Right hindlimb (tissue), 1 donor: ENCODE measurements around the gene PHF3.

Experiments
- DNase-seq: peaks from one replicate; pipeline ENCODE4 v3.0.0-alpha.2; 2018

The PHF3 gene

DNA sequence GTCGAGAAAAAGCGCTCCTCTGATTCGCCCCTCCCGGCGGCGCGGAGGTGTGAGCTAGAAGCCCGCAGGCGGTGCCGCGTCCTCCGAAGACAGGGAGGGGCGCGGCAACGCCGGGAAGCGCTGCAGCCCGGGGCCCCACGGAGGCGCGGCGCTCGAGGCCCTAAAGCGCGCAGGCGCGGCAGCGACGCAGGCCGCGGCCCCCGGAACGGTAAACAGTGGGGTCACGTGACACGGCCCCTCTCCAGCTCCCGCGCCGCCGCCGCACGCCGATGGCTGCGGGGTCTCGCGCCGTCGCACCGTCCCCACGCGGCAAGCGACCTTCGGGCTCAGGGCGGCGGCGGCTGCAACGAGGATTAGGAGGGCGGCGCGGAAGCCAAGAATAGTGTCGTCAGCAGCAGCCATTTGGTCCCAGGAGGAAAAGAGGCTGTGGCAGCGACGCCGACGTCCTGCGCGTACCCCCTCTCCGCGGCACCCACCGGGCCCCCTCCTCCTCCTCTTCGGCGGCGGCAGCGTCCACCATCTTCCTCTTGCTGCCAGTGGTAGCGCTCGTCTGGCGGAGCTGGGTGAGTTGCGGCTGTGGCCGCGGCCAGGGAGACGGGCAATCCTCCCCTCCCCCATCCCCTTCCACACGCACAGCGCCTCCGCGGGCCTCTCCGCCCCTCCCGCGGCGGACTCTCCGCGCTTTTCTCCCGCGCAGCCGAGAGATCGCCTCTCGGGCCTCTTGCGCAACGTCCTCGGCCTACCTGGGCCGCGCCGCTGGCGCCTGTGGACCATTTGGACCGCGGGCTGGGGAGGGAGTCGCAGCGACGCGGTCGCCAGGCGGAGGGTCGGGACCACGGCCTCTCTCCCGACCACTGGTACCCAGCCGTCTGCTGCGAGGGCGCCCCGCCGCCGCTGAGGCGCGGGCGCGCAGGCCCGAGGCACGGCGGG, at the start of gene PHF3:
PHF3 (plus strand) TSS at position 215 of the 930 bp plus-strand sequence. CDS start 10,750 bp downstream, outside the sequence.
- DNase-seq = peak; percentile 92

DNA sequence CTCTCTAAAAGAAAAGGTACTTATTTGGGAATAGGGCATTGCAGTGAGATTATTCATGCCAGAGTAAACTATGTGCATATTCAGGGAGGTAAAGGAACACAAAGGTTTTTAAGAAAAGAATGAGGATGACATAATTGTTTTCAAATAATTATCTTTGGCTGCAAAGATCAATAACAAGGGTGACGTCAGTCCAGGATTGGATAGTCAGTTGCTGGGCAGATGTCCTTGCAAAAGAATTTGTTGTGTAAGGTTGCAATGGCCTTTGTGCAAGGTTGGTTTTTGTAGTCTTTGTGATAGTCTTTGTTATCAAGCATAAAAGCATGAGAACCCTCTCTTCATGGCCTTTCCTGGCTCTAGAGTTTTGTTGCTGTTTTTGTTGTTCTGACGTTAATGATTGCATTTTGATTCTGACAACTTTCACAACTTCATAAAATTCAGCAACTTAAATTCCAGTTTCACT, 45.6 kb upstream of the PHF3 start:
- no peak for DNase-seq

DNA sequence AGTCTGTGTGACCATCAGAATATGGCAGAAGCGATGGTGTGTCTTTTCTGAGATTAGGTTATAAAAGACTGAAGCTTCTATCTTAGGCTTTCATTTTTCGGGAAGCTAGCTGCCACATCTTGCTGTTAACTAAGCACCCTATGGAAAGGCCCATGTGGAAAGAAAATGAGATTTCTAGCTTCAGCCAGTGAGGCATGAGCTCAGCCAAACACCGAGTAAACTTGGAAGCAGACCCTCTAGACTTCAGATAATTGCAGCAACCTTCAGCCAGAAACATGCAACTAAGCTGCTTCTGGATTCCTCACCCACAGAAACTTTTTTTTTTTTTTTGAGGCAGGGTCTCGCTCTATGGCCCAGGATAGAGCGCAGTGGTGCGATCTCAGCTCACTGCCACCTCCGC, 42.7 kb upstream of the PHF3 start:
- no peak for DNase-seq

- no peak for DNase-seq
These were observed 38.2 kb upstream of the PHF3 start for GRCh38 chr6:63597141-63598048.

DNA sequence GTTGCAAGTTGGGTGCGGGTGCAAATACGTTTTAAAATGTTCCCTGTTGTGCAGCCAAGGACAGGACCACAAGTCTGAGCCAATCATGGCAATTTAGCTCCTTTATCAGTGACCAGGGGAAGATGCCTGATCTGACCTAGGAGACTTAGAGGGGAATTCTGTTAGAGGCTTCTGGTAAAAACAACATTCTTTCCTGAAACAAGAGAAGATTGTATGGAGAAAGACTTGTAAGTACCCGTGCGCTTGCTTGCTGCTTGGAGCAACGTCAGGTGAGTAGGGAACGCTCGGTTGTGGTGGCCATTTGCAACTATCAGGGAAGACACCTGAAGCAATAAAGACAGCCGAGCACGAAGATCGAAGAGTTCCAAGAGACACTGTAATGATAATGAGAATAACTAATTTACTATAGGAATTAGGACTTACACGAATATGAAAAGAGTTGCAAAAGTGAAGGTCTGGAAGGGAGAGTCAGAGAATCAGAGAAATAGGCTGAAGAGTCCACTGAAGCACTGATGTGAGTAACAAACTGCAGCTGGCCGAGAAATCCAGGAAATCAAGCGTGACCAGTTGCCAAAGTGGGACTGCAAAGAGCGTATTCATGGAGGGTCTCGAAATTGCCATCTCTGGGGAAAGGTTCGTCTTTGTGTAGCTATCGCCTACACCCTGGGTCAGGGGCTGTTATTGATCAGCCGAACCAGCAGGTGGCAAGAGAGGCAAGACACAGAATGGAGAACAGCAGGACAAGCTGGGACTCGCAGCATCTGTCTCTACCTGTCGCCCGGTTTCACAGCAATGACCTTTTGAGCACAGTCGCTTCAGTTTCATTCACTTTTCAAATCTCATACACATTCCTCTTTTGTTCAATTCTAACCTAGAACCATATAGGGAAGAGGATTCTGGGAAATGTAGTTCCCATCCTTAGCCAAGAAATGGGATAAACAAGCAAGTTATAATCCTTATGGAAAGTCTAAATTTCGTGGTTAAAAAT, 37.3 kb upstream of the PHF3 start:
- DNase-seq = peak; percentile 81

DNA sequence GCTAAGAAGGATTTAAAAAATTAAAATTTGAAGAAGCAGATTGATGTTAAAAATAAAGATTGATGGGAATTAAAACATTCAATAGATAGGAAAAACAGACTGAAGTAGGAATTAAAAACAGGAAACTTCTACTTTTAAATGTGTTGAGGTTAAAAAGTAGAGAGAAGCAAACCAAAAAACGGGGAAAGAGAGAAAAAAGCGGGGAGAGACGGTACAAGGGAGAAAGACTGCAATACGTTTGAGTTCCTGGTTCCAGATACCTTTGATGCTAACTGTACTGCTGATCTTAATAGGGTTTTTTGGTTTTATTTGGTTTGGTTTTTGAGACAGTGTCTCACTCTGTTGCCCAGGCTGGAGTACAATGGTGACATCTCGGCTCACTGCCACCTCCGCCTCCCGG, 36.4 kb upstream of the PHF3 start:
- no peak for DNase-seq

DNA sequence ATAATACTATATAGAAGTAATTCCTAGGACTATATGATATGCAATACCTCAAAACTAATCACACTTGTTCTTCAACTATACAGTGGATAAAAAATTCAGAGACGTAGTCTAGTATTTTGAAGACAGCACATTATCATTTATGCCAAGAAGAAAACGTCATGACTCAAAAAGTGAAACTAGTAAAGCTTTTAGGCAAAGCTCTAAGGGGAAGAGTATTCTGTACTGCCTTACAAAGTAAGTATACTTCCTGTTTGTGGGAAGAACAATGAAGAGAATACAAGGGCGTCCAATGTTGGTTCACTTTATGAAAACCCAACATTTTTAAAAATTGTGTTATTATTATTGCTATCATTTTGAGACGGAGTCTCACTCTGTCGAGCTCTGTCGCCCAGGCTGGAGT, 35.5 kb upstream of the PHF3 start:
- DNase-seq = no peak

GRCh38 chr6:63609231-63609630, 26.4 kb upstream of the PHF3 start:
- DNase-seq = no peak

GRCh38 chr6:63610944-63611343, 24.7 kb upstream of the PHF3 start:
- DNase-seq = no peak

DNA sequence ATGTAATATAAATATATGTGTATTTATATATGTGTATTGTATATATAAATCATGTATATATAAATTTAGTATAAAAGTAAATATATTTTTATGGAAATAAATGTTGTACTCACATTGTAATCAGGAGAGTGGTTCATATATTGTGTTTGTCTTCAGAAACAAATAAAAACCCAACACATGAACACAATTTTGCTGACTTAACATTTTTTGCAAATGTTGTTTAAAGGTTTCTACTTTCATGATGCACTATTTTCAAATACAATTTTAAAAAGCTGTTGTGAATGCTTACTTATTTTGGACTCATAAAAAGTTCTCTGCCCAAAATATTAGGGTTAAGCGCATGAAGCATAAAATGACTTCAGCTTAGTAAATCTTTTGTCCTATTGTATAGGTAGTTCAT, 24.0 kb upstream of the PHF3 start:
- no peak for DNase-seq

GRCh38 chr6:63615590-63615989, 20.0 kb upstream of the PHF3 start:
- DNase-seq = no peak

DNA sequence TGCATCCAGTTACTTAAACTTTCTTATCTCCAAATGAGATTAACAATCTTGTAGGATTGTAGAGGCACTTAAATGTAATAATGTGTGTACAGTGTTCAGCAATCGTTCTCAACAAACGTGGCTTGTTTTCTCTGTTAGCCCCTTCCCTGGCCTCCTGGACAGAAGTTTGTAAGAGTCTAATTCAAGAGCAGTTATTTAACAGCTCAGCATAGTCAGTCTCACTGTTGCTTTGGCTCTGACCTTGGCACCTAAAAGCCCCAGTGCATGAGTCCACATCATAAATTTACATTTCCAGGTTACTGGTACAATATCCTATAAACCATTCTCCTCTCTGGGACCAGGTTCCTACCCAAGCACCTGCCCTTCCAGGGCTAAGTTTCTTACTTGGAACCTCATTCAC, 11.5 kb upstream of the PHF3 start:
- no peak for DNase-seq

- no peak for DNase-seq
These were observed 5.1 kb upstream of the PHF3 start for GRCh38 chr6:63630466-63630865.

DNA sequence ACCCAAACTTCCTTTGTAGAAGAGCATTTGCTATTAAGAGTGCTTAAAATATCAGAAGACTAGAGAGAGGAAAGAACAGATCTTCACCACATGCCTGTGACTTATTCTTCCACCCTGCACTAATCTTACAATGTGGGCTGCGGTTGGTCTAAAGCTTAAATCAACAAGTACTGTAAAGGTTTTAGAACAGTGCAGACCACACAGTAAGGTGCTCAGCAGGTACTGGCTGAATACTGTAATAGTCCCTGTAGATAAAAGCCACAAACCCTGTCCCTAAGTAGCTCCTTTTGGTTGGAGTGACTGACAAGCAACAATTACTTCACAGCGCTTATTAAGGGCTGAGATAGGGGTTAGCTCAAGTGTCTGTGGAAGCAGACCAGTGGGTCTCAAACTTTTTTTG, 972 bp upstream of the PHF3 start:
- no peak for DNase-seq

- DNase-seq = no peak
These were observed 401 bp upstream of the PHF3 start for GRCh38 chr6:63635215-63635587.

GRCh38 chr6:63636518-63637021, 968 bp downstream of the PHF3 start:
- DNase-seq = peak; percentile 66

DNA sequence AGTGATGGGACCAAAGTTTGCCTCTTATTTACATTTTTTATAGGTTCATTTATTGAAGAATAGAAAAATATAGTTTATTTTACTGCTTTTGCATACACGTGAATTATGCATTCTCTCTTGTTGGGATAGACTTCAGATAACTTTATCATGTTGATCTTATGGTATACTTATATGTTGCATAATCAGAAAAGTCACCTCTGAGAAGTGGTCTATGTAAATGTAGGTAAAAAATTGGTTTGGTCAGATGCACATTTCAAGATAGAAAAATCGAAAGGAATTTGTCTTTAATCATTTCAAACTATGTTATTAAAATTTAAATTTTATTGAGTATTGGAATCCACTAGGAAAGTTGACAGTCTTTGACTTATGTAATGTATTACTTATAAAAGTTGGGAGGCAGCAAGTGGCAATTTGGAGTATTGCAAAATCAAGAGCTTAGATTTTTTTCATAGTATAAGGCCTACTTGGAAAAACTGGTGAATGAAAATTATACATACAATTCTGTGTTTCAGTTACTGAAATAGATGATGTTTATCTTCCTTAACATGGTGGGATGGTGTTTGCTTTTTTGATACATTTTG, 2.4 kb downstream of the PHF3 start:
- no peak for DNase-seq

GRCh38 chr6:63640062-63640461, 4.5 kb downstream of the PHF3 start:
- DNase-seq = no peak

GRCh38 chr6:63643862-63644261, 8.3 kb downstream of the PHF3 start:
- no peak for DNase-seq

DNA sequence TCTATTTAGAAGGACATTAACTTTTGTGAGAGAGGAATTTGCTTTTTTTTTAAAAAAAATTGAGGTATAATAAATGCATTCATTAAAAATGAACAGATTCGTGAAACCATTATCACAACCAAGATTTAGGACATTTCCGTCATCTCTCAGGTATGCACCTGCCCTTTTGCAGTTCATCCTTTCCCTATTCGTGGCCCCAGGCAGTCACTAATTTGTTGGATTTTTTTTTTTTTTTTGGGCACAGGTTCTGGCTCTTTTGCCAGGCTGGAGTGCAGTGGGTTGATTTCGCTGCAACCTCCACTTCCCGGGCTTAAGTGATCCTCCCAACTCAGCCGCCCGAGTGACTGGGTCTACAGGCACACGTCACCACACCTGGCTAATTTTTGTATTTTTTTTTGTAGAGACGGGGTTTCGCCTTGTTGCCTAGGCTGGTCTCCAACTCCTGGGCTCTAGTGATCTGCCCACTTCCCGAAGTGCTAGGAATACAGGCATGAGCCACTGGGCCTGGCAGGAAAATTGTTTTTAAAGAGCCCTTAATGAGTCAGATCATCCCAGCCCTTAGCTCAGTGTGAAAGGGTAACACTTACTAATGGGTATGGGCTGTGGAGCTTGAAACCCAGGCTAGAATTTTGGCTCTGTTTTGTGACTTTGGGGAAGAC, 9.2 kb downstream of the PHF3 start:
- DNase-seq = no peak

DNA sequence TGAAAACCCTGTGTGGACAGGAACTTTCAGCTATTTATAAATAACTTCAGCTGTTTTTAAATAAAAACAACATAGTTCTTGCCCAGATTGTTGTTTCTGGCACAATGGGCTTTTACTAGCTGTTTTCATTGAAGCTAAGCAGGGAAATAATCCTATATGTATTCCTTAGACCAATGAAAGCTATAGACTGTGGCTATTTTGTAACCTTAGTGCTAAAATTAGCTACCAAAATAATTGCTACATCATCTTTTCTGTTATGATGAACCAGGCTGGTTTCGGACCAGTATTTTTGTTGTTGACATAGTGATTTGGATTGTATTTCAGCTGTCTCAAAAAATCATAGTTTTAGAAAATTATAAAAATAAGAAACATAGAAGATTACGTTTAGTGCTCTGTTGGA, 13.7 kb downstream of the PHF3 start:
- no peak for DNase-seq
